ENCODE results near the gene DHX36.

The DHX36 gene

DNA sequence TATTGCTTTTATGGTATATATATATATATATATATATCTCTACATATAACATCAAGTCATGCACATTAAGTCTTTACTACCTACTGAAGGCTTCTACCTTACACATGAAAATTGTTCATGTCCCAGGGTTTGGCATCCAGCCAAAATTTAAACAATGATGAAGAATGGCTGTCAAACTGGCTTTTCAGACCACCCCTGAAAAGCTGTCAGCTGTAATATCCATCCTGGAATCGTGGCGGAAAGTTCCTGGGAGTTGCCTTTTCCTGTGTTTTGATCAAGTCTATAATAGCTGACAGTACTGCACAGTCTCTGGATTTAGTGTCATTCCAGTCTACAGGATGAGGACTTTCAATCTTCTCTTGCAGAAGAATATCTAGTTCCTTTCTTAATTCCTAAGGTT, 48.3 kb downstream of the DHX36 start:
- DNase-seq: no peak

DNA sequence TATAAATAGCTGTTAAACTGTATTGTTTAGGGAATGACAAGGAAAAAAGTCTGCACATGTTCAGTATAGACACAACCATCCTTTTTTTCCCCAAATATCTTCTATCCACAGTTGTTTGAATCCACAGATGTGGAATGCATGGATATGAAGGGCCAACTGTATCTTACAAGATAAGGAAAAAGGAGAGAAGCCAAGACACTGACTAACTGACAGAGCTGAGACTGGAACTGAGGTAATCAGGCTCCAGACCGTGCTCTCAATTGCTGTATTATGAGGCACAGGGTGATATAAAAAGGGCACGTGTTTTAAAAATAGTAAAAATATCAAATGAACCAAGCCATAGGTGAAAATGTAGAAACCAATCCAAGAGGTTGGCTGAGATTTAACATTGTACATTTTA, 49.0 kb downstream of the DHX36 start:
- no peak for DNase-seq

DNA sequence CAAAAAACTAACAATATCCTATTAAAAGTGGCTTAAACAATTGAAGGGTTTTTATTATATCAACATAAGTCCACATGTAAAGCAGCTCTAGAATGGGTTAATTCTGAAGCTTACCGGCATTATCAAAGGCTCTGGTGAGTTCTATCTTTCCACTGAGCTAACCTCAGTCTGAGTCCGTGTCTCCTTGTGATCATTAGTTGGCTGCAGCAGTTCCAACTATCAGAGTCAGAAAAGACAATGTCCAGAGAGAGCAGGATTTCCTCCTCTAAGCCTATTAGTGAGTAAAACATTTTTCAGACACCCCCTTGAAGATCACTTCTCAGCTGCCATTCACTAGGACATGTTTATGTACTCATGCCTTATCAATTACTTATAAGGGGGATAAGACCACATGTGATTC, 49.9 kb downstream of the DHX36 start:
- DNase-seq: no peak

DNA sequence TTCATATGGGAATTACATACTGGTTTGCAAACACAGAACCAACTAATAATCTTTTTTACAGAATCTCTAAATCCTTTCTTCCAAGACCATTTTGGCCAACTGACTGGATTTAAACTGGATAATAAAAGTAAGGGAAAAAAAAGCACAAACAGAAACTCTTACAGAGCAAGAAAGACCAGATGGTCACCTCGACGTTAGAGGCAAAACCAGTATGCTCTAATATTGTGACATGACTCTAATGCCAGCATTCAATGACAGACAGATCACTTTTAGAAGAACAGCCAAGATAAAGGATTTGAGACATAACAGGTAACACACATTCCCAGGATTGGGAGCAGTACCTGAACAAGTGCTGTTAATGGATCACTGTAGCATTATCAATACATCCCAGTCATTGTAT, 50.9 kb downstream of the DHX36 start:
- DNase-seq: no peak

DNA sequence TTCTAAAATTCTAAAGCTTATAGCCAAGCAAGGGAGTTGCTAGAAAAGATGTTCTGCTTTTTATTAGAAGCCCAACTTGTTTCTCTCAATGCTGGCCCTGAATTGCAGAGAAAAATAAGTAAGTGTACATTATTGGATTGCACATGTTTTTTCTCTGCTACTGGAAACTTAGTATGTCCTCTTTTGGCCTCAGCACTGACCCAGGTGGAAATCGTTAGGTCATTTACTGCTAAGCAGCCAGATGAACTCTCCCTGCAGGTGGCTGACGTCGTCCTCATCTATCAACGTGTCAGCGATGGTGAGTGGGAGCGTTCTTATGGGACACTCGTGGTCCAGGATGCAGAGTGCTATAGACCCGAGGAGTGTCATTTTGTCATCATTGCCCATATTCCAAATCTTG, 69.8 kb downstream of the DHX36 start:
- DNase-seq: no peak

DNA sequence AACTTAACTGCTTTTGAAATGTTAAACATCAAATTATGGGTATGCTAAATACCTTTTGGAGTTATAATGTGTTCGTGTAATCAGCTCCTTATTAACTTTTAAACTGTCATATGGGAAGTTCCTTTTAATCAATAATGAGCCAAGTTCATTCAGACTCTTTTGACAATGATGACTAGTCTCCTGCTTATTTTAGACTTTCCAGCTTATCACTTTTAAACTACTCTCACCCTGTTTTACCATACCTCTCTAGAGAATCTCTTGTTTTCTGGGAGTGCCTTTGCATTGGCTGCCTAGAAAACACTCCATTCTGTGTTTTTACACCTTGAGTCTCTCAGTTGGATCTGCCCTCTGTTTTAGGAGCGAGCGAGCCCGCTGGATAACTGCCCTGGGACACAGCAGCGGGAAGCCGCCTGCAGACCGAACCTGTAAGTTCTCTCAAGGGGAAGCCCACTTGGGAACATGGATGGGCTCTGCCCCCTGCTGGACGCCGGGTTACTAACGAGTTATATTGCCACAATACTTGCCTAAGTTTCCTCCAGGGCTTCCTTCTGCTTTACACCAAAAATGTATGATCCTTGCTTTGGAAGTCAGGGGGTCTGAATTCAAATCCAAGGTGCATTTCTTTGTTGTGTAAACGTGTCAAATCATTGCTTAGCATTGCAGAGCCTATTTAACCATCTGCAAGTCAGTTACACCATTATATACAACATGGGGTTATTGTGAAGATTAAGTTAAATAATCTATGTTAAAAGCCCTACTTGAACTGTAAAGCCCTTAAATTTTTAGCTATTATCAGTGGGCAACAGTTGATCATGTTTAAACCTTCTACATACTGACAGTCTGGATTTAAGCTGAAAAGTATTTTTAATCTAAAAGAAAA, 71.3 kb downstream of the DHX36 start:
- DNase-seq: peak; percentile 32

DNA sequence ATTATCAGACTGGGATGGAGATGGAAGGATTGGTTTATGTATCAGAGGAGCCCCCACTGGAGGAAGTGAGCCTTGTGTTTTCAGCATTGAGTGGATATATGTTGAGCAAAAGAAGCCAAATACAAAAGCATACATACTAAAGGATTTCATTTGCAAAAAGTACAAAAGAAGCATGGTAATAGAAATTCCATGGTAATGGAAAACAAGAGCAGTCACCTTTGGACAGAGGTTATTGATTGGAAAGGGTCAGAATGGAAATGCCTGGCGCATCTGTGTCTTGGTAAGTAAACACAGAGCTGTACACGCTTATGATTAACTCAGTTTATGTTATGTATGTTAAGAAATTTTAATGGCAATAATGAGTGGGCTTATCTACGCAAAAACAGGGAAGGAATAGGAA, 72.7 kb downstream of the DHX36 start:
- DNase-seq: no peak

DNA sequence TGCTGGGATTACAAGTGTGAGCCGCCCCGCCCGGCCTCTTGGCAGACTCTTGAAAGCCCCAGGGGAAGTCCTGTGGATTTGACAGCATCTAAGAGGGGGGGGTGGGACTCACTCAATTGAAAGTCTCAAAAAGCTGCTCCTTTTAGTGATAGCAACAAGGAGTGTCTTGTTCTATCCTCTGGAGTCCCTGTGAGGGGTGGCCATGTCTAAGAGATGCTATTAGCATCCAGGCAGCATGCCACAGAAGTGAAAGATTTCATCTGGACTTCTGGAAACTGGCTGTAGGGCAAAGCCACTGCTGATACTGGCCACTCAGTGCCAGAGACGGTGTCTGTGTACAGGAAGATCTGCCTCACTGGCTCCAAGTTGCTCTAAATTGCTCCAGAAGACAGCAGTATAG, 74.0 kb downstream of the DHX36 start:
- no peak for DNase-seq

DNA sequence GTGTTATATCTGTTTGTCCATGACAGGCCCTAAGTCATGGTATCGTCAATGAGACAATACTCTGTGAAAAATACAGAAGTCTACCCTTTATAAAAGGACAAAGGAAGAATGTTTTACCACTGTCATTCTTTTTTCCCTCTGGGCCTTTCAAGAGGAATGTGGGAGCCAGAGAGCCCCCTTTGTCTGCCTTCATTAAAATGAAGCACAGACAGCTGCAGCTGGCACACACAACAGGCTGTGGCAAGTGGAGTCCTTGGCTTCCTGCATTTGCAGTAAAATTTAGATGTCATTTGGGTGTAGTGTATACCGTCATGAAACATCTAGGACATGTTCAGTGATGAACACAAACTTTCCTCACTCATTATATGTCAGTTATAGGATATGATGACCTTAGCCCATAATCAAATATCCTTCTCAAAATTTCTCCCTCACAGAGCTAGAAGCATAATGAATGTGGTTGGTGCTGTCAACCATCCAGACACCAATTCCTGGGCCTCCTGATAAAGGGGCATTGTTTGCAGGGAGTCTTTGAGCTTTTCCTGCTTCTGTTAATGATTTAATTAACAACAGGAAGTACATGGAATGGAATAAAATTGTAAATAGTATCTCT, 76.4 kb downstream of the DHX36 start:
- no peak for DNase-seq

DNA sequence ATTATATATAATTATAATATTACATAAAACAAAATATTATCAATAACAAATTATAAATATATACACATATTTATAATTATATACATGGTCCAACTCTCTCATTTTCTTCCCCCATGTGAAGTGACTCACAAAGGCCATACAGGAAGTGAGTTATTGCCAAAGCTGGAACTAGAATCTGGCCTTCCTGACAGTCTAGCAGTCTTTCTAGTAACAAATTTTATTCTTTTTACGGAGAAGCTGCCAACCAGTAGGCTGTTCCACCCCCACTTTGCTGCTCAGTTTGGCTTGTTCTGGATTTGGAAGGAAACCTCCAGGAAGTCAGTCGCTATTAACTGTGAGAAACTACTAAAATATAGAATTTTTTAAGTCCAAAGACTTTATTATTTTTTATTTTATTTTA, 79.6 kb downstream of the DHX36 start:
- no peak for DNase-seq

DNA sequence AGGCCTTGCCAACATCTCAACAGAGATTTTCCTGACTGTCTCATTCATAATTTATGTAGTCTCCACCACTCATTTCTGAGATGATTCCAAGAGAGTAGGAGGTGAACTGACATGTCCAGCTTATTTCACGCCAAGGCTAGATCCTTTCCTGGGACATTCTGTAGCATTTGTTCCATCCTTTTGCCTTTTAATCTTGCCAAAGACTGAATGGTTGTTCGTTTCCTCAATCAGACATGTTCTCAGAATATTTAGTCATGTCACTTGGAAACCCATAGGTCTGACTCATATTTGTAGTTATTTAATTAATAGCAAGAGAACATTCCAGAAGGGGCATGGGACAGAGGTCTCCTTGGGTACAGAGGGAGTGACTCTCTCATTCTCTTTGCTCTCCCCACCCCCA, 80.9 kb downstream of the DHX36 start:
- DNase-seq: no peak

DNA sequence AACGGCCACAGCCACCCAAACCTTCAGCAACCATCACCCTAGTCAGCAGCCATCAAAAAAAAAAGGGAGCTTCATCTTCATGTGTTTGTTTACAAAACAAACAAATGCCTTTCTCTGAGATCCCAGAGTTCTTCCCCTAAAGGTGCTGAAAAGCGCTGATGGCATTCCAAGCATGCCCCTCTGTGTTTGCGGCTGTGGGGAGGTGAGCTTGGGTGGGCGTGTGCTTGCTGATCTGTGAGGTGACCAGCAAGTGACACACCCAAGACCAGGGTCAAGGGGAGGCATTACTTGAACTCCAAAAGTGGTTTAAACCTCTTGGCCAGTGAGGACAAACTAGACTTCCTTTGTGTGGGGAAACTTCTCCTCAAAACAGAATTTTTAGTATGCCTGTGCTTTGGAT, 81.5 kb downstream of the DHX36 start:
- DNase-seq: no peak

DNA sequence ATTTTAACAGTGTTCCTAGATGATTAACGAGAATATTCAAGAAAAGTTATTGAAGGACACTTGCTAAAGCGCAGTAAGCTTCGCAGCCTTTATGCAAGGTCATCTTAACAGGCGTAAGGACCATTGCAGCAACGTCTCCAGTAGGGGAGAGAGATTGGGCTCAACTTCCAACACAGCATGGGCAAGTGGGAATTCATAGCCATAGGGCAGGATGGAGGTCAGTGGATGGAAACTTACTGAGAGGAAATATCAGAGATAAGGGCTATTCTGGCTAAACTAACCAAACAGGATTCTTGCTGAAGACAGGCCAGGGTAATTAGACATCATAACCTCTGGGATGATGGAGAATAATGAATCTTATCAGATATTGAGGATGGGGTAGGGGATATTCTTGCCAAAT, 82.8 kb downstream of the DHX36 start:
- no peak for DNase-seq

DNA sequence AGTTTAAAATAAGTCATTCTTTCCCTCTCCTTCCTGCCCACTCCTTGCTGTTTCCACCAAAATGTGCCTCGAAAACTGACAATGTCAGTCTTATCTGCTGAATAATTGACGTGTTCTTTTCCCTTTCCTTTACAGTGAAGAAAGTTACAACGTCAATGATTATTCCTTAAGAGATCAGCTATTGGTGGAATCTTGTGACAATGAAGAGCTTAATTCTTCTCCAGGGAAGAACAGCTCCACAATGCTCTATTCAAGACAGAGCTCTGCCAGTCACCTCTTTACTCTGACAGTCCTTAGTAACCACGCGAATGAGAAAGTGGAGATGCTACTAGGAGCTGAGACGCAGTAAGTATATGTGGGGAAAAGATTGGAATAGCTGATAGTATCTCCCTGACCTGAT, 84.1 kb downstream of the DHX36 start:
- DNase-seq: no peak

DNA sequence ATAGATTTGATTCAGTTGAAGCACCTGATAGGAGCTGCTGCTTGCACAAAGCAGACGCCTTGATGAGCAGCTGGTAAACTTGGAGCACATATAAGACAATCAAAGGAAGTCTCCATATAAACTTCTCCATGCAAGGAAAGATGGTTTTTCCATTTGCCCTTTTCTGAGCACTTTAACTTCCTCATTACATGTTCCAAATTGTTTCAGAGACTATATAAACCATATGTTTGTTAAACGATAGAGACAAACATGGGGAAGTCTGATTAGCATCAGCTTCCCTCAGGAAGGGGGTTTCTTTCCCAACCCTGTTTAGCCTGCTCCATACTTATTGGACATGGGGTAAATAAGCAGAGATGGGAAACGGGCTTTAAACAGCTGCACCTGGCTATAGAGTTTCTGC, 88.0 kb downstream of the DHX36 start:
- no peak for DNase-seq

DNA sequence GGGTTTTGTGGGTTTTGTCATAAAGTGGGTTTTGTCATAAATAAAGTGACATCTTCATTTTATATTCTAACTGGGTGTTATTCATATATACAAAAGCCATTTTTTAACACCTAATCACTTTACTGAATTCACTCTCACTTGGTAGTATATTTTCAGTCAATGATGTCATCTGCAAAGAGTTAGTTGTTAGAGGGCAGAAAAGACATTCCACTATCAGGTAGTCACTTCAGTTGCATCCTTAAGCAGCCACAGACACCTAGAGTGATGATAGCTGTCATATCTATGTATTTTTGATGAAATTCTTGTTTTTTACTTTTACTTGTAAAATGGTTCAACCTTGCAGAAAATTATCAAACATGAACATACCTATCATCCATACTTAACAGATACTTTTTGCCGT, 89.0 kb downstream of the DHX36 start:
- no peak for DNase-seq

DNA sequence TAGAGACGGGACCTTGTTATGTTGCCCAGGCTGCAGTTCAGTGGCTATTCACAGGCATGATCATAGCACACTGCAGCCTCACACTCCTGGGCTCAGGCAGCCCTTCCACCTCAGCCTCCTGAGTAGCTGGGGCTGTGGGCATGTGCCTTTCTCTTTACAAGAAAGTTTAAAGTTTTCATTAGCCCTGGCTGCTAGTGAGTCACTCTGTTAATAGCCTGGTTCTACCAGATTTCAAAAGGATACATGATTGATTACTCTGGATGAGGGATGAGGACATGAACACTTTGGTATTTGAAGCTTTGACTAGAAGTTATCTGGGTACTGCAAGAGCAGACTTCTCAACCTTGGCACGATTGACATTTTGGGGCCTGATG, 95.1 kb downstream of the DHX36 start:
- no peak for DNase-seq

DNA sequence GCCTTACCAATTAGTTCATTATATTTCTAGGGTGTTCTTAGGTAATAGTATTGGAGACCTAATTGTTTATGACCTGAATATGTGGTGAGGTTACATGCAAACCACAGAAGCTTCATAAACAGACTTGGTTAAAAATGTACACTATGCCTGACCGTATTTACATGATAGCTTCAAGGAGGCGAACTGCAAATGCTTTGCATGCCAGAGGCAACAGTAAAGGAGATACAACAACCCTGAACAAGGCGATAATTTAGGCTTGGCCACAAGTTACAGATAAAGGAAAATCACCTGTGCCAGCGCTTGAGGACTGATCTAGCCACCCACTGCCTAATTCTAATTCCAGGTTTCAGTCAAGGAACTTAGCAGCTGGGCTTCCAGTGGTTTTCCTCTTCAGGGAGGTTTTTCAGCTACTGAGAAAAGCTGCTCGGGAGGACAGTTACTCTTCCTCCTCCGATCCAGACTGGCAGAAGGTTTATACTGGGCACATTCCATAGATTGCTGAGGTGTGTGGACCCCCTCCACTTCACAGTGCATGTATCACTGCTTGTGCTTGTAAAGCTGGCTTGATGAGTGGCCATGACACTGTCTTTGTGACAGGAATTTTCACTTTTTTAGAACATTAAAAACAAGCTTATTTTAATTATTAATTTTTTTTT, 95.6 kb downstream of the DHX36 start:
- DNase-seq: no peak

DNA sequence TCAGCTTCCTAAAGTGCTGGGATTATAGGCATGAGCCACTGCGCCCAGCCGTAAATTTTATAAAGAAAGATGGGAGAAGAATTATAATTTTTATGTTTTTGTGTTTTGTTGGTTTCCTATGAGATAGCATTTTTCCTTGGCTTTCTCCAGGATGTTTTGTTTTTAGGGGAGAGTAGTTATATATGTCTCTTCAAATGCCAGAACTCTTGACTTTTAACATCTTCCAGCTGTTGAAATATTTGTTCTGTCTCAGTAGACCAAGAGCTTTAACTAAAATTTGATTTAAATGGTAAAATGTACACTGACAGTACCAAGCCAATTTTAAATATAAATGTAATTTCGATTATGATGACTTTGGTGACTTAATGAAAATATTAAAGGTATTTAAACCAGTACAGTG, 96.8 kb downstream of the DHX36 start:
- DNase-seq: no peak

DNA sequence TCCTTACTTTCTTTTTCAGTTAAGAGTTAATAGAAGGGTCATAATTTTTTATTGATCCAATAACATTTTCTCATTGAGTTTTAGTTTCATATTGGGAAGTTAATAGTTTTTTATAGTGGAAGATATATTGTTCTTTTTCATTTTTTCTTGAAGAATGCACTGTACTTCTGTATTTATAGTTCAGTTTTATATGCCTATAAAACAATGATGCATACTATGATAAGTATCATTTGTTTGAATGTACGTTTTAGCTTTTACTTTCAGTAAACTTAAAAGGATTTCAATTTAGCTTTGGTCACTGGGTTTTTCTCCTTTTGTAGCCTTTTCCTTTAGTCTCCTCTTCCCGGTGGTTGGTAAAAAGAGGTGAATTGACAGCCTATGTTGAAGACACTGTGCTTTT, 98.8 kb downstream of the DHX36 start:
- DNase-seq: no peak

DNA sequence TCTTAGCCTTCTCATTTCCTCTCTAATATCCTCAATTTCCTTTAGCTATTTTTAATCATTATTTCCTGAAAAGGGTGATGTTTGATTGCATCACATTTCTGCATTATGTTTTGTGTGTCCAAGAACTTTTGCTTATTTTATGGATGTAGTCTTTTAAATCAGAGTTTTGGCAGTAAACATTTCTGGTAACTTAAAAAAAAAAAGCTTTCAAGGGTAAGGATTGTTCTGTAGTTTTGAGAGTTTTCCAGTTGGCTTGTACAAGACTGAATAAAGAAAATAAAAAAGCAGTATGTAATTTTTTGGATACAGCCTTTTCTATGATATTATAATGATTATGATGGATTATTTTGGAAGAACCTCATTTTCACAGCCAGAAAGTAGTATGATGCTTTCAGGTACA, 99.4 kb downstream of the DHX36 start:
- DNase-seq: no peak

DNA sequence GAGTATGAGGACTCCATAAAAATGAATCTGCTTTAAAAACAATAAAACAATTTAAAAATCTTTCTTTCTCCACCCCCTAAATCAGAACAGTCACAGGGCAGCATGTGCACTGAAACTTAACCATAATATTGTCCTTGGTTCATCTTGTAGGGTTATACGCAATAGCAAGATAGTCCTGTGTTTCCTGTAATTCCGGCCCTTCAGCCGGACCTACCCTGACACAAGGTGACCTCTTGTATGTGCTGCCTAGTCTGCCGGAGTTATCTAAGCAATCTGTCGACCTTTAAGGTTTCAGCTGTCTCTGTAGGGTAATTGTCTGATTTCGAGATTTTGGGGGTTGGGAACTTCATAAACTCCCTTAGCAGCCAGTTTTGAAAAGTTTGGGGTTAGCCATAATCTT, 99.9 kb downstream of the DHX36 start:
- no peak for DNase-seq

DNA sequence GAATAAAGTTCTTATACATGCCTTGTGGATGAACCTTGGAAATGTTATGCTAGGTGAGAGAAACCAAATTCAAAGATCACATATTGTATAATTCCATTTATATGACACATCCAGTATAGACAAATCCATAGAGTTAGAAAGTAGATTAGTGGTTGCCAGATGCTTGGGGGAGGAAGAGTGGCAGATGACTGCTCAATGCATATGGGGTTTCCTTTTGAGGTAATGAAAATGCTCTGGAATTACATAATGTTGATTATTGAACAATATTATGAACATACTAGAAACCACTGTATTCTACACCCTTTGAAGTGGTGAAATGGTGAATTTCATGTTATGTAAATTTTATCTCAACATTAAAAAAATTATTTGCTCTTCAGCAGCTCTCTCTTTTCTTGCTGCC, 100.8 kb downstream of the DHX36 start:
- no peak for DNase-seq
